GM23338 (cell line): ENCODE results near the gene SOHLH1.

Experiments
- CREB1 ChIP-seq: fragments of 250-450 bp; sonication (Bioruptor Pico); IDR thresholded peaks from 2 replicates; pipeline ENCODE4 v1.5.0; 2020; ENCODE audit warnings: low read depth, mild to moderate bottlenecking, moderate library complexity
- CTCF ChIP-seq, 2 experiments: fragments of 200-600 bp in 1 of 2; sonication (generic) in 1 of 2; conservative IDR thresholded peaks; 2 replicates each; pipeline versions ENCODE4 v1.5.1 to v1.6.1; 2016 to 2017; ENCODE audit warnings: antibody characterized with exemption in 2 of 2, low read depth in 2 of 2, mild to moderate bottlenecking in 2 of 2, moderate library complexity in 1 of 2
- ETS1 ChIP-seq: IDR thresholded peaks from 2 replicates; pipeline ENCODE4 v1.6.1; 2016; ENCODE audit warnings: antibody characterized with exemption
- EZH2 ChIP-seq: fragments of 200-600 bp; sonication (generic); IDR thresholded peaks from one replicate; pipeline ENCODE4 v1.8.0; 2017; ENCODE audit warnings: antibody characterized with exemption, mild to moderate bottlenecking, low read depth; ENCODE audit not compliant: unreplicated experiment
- EZH2phosphoT487 ChIP-seq: fragments of 200-600 bp; sonication (generic); IDR thresholded peaks from one replicate; pipeline ENCODE4 v1.8.1; 2018; ENCODE audit warnings: antibody characterized with exemption; ENCODE audit not compliant: unreplicated experiment
- JUNB ChIP-seq: IDR thresholded peaks from one replicate; pipeline ENCODE4 v1.6.1; 2016; ENCODE audit warnings: antibody characterized with exemption; ENCODE audit not compliant: unreplicated experiment
- NANOG ChIP-seq: IDR thresholded peaks from 2 replicates; pipeline ENCODE4 v1.6.1; 2016; ENCODE audit warnings: antibody characterized with exemption, borderline replicate concordance
- POLR2AphosphoS5 ChIP-seq: IDR thresholded peaks from 2 replicates; pipeline ENCODE4 v1.6.1; 2016; ENCODE audit warnings: antibody characterized with exemption, low read depth
- REST ChIP-seq: IDR thresholded peaks from one replicate; pipeline ENCODE4 v1.6.1; 2018; ENCODE audit warnings: antibody characterized with exemption; ENCODE audit not compliant: unreplicated experiment
- ZNF331 ChIP-seq: fragments of 250-450 bp; sonication (Bioruptor Pico); IDR thresholded peaks from 2 replicates; pipeline ENCODE4 v1.5.0; 2020; ENCODE audit warnings: low read depth, mild to moderate bottlenecking, moderate library complexity
- ZNF462 ChIP-seq: fragments of 250-450 bp; sonication (Bioruptor Pico); IDR thresholded peaks from 2 replicates; pipeline ENCODE4 v1.5.0; 2020; ENCODE audit warnings: mild to moderate bottlenecking, moderate library complexity

GRCh38 chr9:135743021-135743420 is 43.7 kb upstream of the SOHLH1 start:
- TF ChIP-seq EZH2phosphoT487: no peak
- no peak for TF ChIP-seq CTCF (conservative IDR thresholded peaks at IDR 0.05; ENCODE audit: low read depth in 2 of 2)
- TF ChIP-seq REST: no peak
- TF ChIP-seq POLR2AphosphoS5: no peak
- TF ChIP-seq EZH2: no peak
- no peak for TF ChIP-seq JUNB
- no peak for TF ChIP-seq ZNF331 (CRISPR knock-in tag)
- TF ChIP-seq NANOG: no peak
- no peak for TF ChIP-seq ETS1
- no peak for TF ChIP-seq ZNF462
- TF ChIP-seq CREB1 (CRISPR knock-in tag): no peak
